PC-3 (cell line): Measurements from ENCODE around the gene LMAN1. TPM values are rescaled to one million over a fixed set of nuclear protein-coding genes. Genes with fewer than 3 reads are reported as not detected.
A peak's percentile ranks its signal among the peaks of the same experiment; 100 is the strongest.

ENCODE experiments used
- ATAC-seq: fragments of 200-7000 bp; cut with Tn5 transposase; 2 replicates; pipeline ENCODE4 v1.9.1; 2020; ENCODE audit warnings: mild to moderate bottlenecking, moderate library complexity
- BruUV-seq: library from RNA; stranded (reverse); fragments of 400-500 nt; replicated peaks from 2 replicates; lab custom pipeline; 2021; lab: Mats Ljungman, UMichigan
- CTCF ChIA-PET: fragments of 300-600 bp; sonication (Branson Sonifier 250); formaldehyde crosslinking; loops from one replicate; lab custom pipeline; 2022; ENCODE audit warnings: antibody characterized with exemption; lab: Charles Lee
- POLR2A ChIA-PET: fragments of 300-600 bp; sonication (Branson Sonifier 250); formaldehyde crosslinking; loops from one replicate; lab custom pipeline; 2022; ENCODE audit warnings: antibody characterized with exemption; ENCODE audit not compliant: unreplicated experiment; lab: Charles Lee
- DNase-seq: peaks from one replicate; pipeline ENCODE4 v3.0.0-alpha.2; 2015
- H2AFZ ChIP-seq: fragments of 300-600 bp; sonication (generic); 2 replicates; pipeline ENCODE4 v1.6.0; 2016; ENCODE audit warnings: antibody characterized with exemption, low read length
- H3F3A ChIP-seq: fragments of 300-600 bp; sonication (generic); one replicate; pipeline ENCODE4 v1.6.0; 2017; ENCODE audit warnings: antibody characterized with exemption, low read length, control low read depth, mild to moderate bottlenecking; ENCODE audit not compliant: unreplicated experiment
- H3K27ac ChIP-seq: fragments of 300-600 bp; sonication (generic); 2 replicates; pipeline ENCODE4 v1.5.1; 2016; ENCODE audit warnings: mild to moderate bottlenecking, low read length
- H3K27me3 ChIP-seq: fragments of 300-600 bp; sonication (generic); 2 replicates; pipeline ENCODE4 v1.6.1; 2016; ENCODE audit warnings: low read length, mixed read lengths
- H3K36me3 ChIP-seq: fragments of 300-600 bp; sonication (generic); 2 replicates; pipeline ENCODE4 v1.6.1; 2016; ENCODE audit warnings: low read depth, mixed run types, low read length, mixed read lengths
- H3K4me1 ChIP-seq: fragments of 300-600 bp; sonication (generic); 2 replicates; pipeline ENCODE4 v1.5.1; 2016; ENCODE audit warnings: low read length; ENCODE audit not compliant: insufficient read depth
- H3K4me2 ChIP-seq: fragments of 300-600 bp; sonication (generic); 2 replicates; pipeline ENCODE4 v1.6.0; 2016; ENCODE audit warnings: low read length
- H3K4me3 ChIP-seq: fragments of 300-600 bp; sonication (generic); 2 replicates; pipeline ENCODE4 v1.5.1; 2016; ENCODE audit warnings: mild to moderate bottlenecking, low read length, mixed read lengths
- H3K79me2 ChIP-seq: fragments of 300-600 bp; sonication (generic); 2 replicates; pipeline ENCODE4 v1.6.1; 2017; ENCODE audit warnings: low read length, mixed read lengths
- H3K9ac ChIP-seq: fragments of 300-600 bp; sonication (generic); 2 replicates; pipeline ENCODE4 v1.6.0; 2016; ENCODE audit warnings: mild to moderate bottlenecking, low read length
- H3K9me2 ChIP-seq: fragments of 300-600 bp; sonication (generic); replicated peaks from 2 replicates; pipeline ENCODE4 v1.6.1; 2016; ENCODE audit warnings: mixed run types, low read length, mixed read lengths
- H3K9me3 ChIP-seq: fragments of 300-600 bp; sonication (generic); 2 replicates; pipeline ENCODE4 v1.6.1; 2016; ENCODE audit warnings: low read length, mixed read lengths
- H4K20me1 ChIP-seq: fragments of 300-600 bp; sonication (generic); 2 replicates; pipeline ENCODE4 v1.6.1; 2016; ENCODE audit warnings: low read length, mixed read lengths
- CTCF ChIP-seq: fragments of 300-600 bp; sonication (generic); conservative IDR thresholded peaks from 2 replicates; pipeline ENCODE4 v1.5.1; 2017; ENCODE audit warnings: antibody characterized with exemption, low read depth, mild to moderate bottlenecking, low read length
- EZH2 ChIP-seq: fragments of 300-600 bp; sonication (generic); IDR thresholded peaks from one replicate; pipeline ENCODE4 v1.6.1; 2017; ENCODE audit warnings: antibody characterized with exemption, mild to moderate bottlenecking, low read length; ENCODE audit not compliant: unreplicated experiment
- EZH2phosphoT487 ChIP-seq: fragments of 300-600 bp; sonication (generic); IDR thresholded peaks from 2 replicates; pipeline ENCODE4 v1.6.1; 2018; ENCODE audit warnings: mild to moderate bottlenecking, antibody characterized with exemption, low read length, borderline replicate concordance
- intact Hi-C: fragments of 100-400 bp; cut with micrococcal nuclease; formaldehyde crosslinking; loops from 2 replicates; pipeline ENCODE4 v1.9.0; 2023
- total RNA-seq: library from RNA; depleted of rRNA; stranded (reverse); fragments of >200 nt; gene quantifications from 2 replicates; pipeline ENCODE4 v1.2.3, GENCODE V29; 2014

Gene LMAN1
- total RNA-seq, 1 experiment from 2014 or later = 126 TPM

GRCh38 chr18:59352250-59352855 is 6.7 kb downstream of the LMAN1 start:
- peaks cover 21% of the 10 kb centered on the region; the same call in 1 of the 2 replicates for H4K20me1 ChIP-seq
- DNase-seq (no peak), ATAC-seq (no peak)
- no TSS peak for BruUV-seq
- H3K4me1 ChIP-seq = peaks cover 9% of the 10 kb centered on the region
- no peak overlapping the region for H3K9ac ChIP-seq
- H3K27ac ChIP-seq = no peak overlapping the region
- POLR2A ChIA-PET = interaction anchor here (0.6 kb wide), 1 partner anchor 59 kb away, joined by 6 read pairs; no protein-coding TSS in a partner anchor
- peaks cover 75% of the 10 kb centered on the region for H3K36me3 ChIP-seq
- H2AFZ ChIP-seq = no peak overlapping the region
- no peak overlapping the region for H3K4me3 ChIP-seq
- no peaks in the 10 kb centered on the region for H3K27me3 ChIP-seq
- H3F3A ChIP-seq = no peaks in the 10 kb centered on the region
- CTCF ChIA-PET = interaction anchor here (0.6 kb wide), 1 partner anchor 44 kb away, joined by 3 read pairs; no protein-coding TSS in a partner anchor
- no peak overlapping the region for H3K4me2 ChIP-seq
- no peaks in the 10 kb centered on the region for H3K9me3 ChIP-seq
- no peak for TF ChIP-seq EZH2phosphoT487
- TF ChIP-seq EZH2 = no peak
- TF ChIP-seq CTCF = no peak
- intact Hi-C loops = no loop called here
- no peaks in the 10 kb centered on the region for H3K9me2 ChIP-seq
- peaks cover 24% of the 10 kb centered on the region for H3K79me2 ChIP-seq

- POLR2A ChIA-PET = no interaction called here
- DNase-seq = no peak
- no peaks in the 10 kb centered on the region for H3F3A ChIP-seq
- peaks cover 37% of the 10 kb centered on the region for H3K79me2 ChIP-seq
- no TSS peak for BruUV-seq
- no peak overlapping the region for H3K27ac ChIP-seq
- H3K27me3 ChIP-seq = no peaks in the 10 kb centered on the region
- no peak overlapping the region for H3K9ac ChIP-seq
- H2AFZ ChIP-seq = no peak overlapping the region
- H4K20me1 ChIP-seq = peaks cover 16% of the 10 kb centered on the region
- peaks cover 83% of the 10 kb centered on the region for H3K36me3 ChIP-seq
- H3K4me3 ChIP-seq = no peak overlapping the region
- TF ChIP-seq EZH2 (no peak), EZH2phosphoT487 (no peak), CTCF (no peak)
- ATAC-seq = no peak; the same call in 1 of the 2 replicates
- intact Hi-C loops = no loop called here
- H3K4me1 ChIP-seq = no peaks in the 10 kb centered on the region; the same call in 1 of the 2 replicates
- CTCF ChIA-PET = no interaction called here
- H3K4me2 ChIP-seq = no peak overlapping the region
- H3K9me2 ChIP-seq = no peaks in the 10 kb centered on the region
- H3K9me3 ChIP-seq = no peaks in the 10 kb centered on the region
These were observed 13.5 kb downstream of the LMAN1 start for GRCh38 chr18:59345556-59345955.

GRCh38 chr18:59344996-59345395 is 14.1 kb downstream of the LMAN1 start:
- Histone ChIP-seq H3K4me3 (no peak overlapping the region), H3K9me2 (no peaks in the 10 kb centered on the region), H3K9me3 (no peaks in the 10 kb centered on the region), H3K27ac (no peak overlapping the region), H3F3A (no peaks in the 10 kb centered on the region), H3K4me2 (no peak overlapping the region), H3K9ac (no peak overlapping the region), H3K79me2 (peaks cover 37% of the 10 kb centered on the region), H3K27me3 (no peaks in the 10 kb centered on the region), H3K36me3 (peaks cover 88% of the 10 kb centered on the region), H4K20me1 (peaks cover 16% of the 10 kb centered on the region), H2AFZ (no peak overlapping the region), H3K4me1 (no peaks in the 10 kb centered on the region; the same call in 1 of the 2 replicates)
- CTCF ChIA-PET = no interaction called here
- BruUV-seq = no TSS peak
- POLR2A ChIA-PET = interaction anchor here (0.6 kb wide), 1 partner anchor 50 kb away, joined by 3 read pairs; no protein-coding TSS in a partner anchor
- ATAC-seq (peak; percentile 63), DNase-seq (no peak)
- intact Hi-C loops = no loop called here
- TF ChIP-seq EZH2phosphoT487 (no peak), CTCF (no peak), EZH2 (no peak)
